SH-SY5Y (cell line): ENCODE results near the gene RPL32.

Source experiments
- GATA2 ChIP-seq: IDR thresholded peaks from 2 replicates; pipeline ENCODE4 v1.6.1; 2011; ENCODE audit warnings: mild to moderate bottlenecking, low read depth, low read length
- GATA3 ChIP-seq: IDR thresholded peaks from 2 replicates; pipeline ENCODE4 v1.6.1; 2011; ENCODE audit warnings: low read depth, mild to moderate bottlenecking, low read length, moderate library complexity

DNA sequence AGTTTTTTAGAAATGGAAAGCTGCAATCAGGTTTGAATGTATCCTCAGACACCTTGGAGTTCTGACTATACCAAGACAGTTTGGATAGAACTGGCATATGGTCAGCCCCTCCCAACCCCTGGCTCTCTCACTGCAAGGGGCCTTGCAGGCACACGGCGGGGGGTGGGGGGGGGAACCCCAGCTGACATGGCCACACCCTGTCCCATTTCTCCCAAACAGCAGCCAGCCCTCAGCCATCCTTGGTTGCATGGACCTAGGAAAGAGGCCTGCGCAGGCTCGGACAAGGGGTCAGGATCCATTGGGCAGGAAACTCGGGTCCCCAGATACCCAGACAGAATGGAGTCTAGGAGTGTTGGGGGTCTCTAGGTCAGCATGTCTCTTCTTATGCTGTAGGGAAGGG, 30.4 kb downstream of the RPL32 start:
- TF ChIP-seq GATA2 (no peak), GATA3 (no peak)
